NOMO-1 treated with dmso at 0.1 percent for 144 hours (cell line): ENCODE results near the gene C14orf132.
"Not testable (repeated sequence)": the region's sequence is repeated elsewhere in the genome, so short reads cannot be mapped to it uniquely, and the experiment has no call there.

Experiments
- DNase-seq: peaks from one replicate; lab custom pipeline; 2025; ENCODE audit not compliant: unreplicated experiment; lab: John Stamatoyannopoulos, UW

Gene C14orf132

DNA sequence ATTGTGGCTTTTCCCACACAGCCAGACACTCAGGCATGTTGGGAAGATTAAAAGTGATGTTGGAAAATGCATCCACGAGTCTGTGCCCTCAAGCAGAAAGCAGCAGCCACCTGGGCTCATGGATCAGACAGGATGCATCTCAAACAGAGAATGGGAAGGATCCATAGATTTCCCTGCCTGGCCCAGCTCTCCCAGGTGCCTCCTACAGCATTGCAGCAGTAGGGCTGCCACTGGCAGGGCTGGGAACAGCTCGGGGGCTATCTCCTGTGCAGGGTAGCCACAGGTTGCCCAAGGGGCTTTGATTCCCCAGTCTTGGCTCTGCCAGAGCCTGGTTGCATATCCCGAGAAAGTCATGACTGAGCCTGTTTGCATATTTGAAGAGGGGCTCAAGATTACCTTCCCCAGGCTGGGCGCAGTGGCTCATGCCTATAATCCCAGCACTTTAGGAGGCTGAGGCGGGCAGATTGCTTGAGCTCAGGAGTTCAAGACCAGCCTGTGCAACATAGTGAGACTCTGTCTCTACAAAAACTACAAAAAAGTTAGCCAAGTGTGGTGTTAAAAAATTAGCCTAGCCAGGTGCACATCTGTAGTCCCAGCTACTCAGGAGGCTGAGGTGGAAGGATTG is 19.5 kb downstream of the C14orf132 start:
- DNase-seq: no peak

- no peak for DNase-seq
Measured at GRCh38 chr14:96059519-96060135, 20.5 kb downstream of the C14orf132 start.

- DNase-seq: no peak
Measured at GRCh38 chr14:96060186-96060933, 21.2 kb downstream of the C14orf132 start.

- no peak for DNase-seq
Measured at GRCh38 chr14:96062010-96062409, 22.8 kb downstream of the C14orf132 start.

DNA sequence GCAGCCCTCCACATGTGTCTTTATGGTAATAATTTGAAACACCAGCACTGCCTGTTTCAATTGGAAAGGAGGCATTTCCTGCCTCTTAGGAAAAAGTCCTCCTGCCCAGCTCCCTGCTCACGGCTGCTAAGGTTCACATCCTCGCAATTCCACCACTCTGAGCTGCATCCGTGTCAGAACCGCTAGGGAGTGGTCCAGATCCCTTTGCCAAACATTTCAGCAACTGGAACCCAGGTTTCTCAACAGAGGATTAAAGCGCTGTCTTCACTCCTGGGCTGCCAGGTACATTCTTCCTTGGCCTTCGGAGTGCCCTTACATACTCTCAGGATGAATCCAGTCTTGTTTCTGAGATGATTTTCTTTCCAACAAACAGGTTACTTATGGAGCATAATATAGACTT is 23.3 kb downstream of the C14orf132 start:
- DNase-seq: no peak

GRCh38 chr14:96064866-96065265 is 25.7 kb downstream of the C14orf132 start:
- no peak for DNase-seq

GRCh38 chr14:96065661-96066459 is 26.7 kb downstream of the C14orf132 start:
- DNase-seq: no peak

GRCh38 chr14:96066976-96067375 is 27.8 kb downstream of the C14orf132 start:
- no peak for DNase-seq

- no peak for DNase-seq
Measured at GRCh38 chr14:96067985-96068930, 29.1 kb downstream of the C14orf132 start.

- no peak for DNase-seq
Measured at GRCh38 chr14:96069421-96069820, 30.3 kb downstream of the C14orf132 start.

DNA sequence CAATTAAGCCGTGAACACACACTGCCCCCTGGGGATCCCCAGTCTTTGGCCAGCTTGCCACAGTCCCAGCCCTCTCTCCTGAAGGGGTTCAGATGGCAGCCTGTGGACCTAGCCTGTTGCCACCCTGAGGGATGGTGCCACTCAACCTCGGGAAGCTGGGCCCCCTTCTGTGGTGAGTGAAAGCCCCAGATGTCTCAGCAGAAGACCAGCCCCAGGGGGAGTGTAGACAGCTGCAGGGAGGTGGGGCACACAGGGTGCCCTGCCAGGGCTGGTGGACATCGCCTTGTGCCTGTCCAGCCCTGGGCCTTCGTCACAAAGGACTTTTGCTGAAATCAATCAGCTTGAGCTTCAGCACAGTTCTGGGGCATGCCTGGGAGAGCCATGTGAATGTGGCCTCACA is 32.4 kb downstream of the C14orf132 start:
- DNase-seq: no peak

DNA sequence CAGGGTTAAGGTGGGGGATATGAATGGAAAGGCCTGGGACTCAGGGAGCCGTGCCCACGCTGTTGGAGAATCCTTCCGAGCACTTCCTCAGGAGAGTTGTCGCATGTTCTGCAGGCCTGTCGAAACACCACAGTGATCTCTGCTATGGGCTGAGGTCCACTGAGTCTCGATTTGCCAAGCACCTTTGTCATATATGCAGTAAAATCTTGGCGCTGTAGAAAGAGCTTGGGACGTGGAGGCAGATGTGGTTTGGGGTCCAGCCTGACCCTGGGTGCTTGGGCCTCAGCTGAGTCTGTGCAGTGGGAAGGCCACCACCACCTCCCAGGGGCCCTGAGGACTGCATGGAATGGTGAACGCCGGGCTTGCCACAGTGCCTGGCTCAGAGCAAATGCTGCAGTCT is 32.9 kb downstream of the C14orf132 start:
- no peak for DNase-seq

GRCh38 chr14:96072746-96073145 is 33.6 kb downstream of the C14orf132 start:
- no peak for DNase-seq

DNA sequence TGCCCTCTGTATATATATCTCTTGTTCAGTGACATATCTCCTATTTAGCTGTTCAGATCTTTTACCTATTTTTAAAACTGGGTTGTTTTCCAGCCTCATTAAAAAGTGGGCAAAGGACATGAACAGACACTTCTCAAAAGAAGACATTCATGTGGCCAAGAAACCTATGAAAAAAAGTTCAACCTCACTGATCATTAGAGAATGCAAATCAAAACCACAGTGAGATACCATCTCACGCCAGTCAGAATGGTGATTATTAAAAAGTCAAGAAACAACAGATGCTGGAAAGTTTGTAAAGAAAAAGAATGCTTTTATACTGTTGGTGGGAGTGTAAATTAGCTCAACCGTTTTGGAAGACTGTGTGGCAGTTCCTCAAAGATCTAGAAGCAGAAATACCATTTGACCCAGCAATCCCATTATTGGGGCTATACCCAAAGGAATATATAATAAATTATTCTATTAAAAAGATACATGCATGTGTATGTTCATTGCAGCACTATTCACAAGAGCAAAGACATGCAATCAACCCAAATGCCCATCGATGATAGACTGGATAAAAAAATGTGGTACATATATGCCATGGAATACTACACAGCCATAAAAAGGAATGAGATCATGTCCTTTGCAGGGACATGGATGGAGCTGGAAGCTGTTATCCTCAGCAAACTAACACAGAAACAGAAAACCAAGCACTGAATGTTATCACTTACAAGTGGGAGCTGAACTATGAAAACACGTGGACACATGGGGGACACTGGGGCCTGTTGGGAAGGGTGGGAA is 34.3 kb downstream of the C14orf132 start:
- not testable (repeated sequence) for DNase-seq

DNA sequence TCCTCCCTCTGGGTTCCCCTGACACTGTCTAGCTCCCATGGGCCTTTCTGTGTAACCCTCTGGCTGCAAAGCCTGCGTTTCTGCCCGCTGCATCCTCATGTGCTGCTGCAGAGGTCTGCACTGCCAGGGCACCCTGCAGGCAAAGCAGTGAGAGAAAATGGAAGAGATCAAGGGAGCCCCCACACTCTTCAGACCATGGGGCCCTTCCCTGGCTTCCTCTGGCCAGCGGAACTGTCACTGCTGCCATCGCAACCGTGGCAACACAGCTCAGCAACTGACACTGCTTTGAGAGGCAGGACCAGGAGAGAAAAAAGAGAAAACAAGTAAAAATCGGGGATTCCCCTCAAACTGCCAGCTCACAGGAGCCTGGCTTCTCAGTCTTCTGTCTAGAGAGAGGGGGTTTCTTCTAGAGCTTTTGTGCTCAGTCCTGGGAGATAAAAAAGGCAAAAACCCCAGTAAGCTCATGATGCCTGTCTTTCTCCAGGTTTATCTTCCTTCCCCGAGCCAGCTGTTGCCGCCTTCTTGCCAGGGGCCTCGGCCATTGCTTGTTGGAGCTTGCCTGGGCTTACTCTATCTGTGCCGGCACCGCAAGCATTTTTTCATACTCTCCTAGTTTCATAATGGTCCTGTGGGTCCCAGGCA is 38.9 kb downstream of the C14orf132 start:
- no peak for DNase-seq

GRCh38 chr14:96078625-96079016 is 39.5 kb downstream of the C14orf132 start:
- DNase-seq: no peak

DNA sequence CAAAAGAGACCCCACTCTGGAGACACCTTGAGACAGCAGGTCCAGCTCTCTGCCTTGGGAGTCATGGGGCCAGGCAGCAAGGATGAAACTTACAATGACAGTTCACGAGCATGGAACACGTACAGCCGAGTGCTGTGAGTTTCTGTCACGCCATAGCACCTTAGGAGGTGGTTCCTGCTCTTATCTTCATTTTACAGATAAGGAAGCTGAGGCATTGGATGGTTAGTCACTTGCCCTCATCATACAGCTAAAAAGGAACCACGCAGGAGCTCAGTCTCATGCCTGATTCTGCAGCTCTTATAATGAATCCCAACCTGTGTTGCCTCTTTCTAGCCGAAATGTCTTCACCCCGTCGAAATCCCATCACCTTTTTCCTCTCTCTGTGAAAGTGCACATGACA is 39.9 kb downstream of the C14orf132 start:
- no peak for DNase-seq

GRCh38 chr14:96080571-96080970 is 41.4 kb downstream of the C14orf132 start:
- no peak for DNase-seq

DNA sequence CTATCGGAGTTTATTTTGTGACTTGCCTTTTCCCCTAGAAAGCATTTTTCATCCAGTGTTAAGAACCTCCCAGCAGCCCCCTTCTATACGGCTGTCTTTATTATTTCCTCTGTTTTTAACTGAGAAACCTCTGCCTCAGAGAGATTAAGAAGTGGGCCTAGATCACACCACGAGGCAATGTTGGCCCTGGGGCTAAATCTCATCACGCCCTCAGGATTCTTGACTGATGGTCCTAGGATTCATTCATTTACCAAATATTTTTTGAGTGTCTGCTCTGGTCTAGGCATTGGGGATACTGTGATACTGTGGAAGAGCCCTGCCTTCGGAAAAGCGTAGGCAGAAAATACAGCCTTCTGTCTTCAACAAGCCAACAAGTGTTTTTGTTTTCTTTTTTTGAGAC is 42.1 kb downstream of the C14orf132 start:
- DNase-seq: no peak
